Fibroblast of mammary gland (primary cell): ENCODE results near the gene SF3B6.

Experiments
- DNase-seq: peaks from one replicate; pipeline ENCODE4 v3.0.0-alpha.2; 2010; ENCODE audit warnings: low read depth
- H3K4me3 ChIP-seq: 2 replicates; pipeline ENCODE4 v1.5.1; 2011; ENCODE audit warnings: low read depth, mild to moderate bottlenecking, low read length, moderate library complexity; ENCODE audit not compliant: control insufficient read depth
- CTCF ChIP-seq: conservative IDR thresholded peaks from 2 replicates; pipeline ENCODE4 v1.5.1; 2011; ENCODE audit warnings: low read depth, low read length, inconsistent platforms; ENCODE audit not compliant: control insufficient read depth, insufficient read depth

The SF3B6 gene

DNA sequence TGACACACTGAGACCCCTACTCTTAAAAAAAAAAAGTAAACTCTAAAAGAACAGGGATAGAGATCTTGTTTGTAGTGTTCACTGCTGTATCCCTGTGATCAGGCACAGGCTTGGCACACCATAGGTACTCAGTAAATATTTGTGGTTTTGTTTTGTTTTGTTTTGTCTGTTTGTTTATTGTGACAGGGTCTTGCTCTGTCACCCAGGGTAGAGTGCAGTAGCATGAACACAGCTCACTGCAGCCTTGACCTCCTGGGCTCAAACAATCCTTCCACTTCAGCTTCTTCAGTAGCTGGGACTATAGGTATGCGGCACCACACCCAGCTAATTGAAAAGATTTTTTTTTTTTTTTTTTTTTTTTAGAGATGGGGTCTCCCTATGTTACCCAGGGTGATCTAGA is 23.2 kb downstream of the SF3B6 start:
- no peak for DNase-seq
- no peak overlapping the region for H3K4me3 ChIP-seq
- no peak for TF ChIP-seq CTCF

- TF ChIP-seq CTCF = no peak
- H3K4me3 ChIP-seq = no peak overlapping the region
- no peak for DNase-seq
Observed at GRCh38 chr2:24051833-24052232, 24.3 kb downstream of the SF3B6 start.

GRCh38 chr2:24050041-24050979 is 25.8 kb downstream of the SF3B6 start:
- no peak for TF ChIP-seq CTCF
- DNase-seq = peak; percentile 18
- peak overlapping the region; percentile 68 for H3K4me3 ChIP-seq

- peak; percentile 61 for DNase-seq
- peak within 1 kb of the TSS; percentile 68 for H3K4me3 ChIP-seq
- no peak for TF ChIP-seq CTCF
Observed at GRCh38 chr2:24049485-24050021, 26.6 kb downstream of the SF3B6 start, which contains the start of gene FKBP1B. Gene FKBP1B (plus strand): TSS chr2:24049741. CDS start chr2:24049850, 109 bp downstream.

DNA sequence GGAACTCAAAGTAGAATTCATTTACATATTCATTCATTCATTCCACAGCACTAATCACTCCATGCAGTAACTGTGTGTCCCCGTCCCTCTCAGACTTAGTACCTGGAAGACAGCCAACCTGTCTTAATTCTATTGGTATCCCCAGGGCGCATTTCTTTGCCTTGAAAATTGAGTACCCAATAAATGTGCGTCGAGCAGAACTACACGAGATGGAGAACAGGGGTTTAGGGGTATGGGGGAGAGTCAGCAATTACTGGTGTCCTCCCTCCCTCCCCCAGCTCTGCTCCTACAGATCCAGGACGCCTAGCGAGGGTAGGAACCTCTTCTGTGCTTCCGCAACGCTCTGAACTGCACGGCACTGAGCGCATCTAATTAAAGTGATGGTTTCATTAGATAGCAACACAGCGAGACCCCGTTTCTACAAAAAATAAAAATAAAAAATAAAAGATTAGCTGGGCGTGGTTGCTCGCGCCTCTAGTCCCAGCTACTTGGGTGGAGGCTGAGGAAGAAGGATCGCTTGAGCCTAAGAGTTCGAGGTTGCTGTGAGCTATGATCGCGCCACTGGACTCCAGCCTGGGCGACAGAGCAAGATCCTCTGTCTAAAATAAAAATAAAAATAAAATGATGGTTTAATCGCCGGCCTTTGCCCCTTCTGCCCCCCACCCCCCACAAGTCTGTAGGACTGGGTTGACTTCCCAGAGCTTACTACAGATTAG is 27.2 kb downstream of the SF3B6 start:
- peak overlapping the region; percentile 68 for H3K4me3 ChIP-seq
- no peak for DNase-seq
- no peak for TF ChIP-seq CTCF

DNA sequence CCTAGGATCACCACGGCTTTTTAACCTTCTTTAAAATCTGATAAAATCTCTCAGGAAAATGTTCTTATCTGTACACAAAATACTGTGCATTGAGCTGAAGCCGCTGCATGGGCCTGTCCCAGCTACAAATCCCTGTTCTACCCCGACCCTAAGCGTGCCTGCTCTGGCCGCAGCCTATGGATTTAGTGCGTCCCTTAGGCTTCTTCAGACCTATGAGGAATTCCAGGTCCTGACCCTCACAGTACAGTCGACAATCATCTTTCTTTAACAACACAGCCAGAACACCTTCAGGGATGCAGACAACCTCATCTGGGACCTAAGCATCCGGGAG is 28.5 kb downstream of the SF3B6 start:
- no peak for TF ChIP-seq CTCF
- no peak overlapping the region for H3K4me3 ChIP-seq
- DNase-seq = no peak
